Neutrophil (primary cell): ENCODE data around the gene CHRNB2.
A peak's percentile ranks its signal among the peaks of the same experiment; 100 is the strongest.

ENCODE experiments used
- H3K27ac ChIP-seq: fragments of 200-600 bp; sonication (generic); 2 replicates; pipeline ENCODE4 v1.5.1; 2016; ENCODE audit warnings: mild to moderate bottlenecking, moderate library complexity
- H3K27me3 ChIP-seq: fragments of 200-600 bp; sonication (generic); 2 replicates; pipeline ENCODE4 v1.6.0; 2016; ENCODE audit warnings: mild to moderate bottlenecking
- H3K36me3 ChIP-seq: fragments of 200-600 bp; sonication (generic); 2 replicates; pipeline ENCODE4 v1.5.1; 2017
- H3K4me1 ChIP-seq, 2 experiments: fragments of 200-600 bp in 1 of 2; sonication (generic) in 1 of 2; 1 replicate in 1 of 2; 2 replicates in 1 of 2; pipeline versions ENCODE4 v1.5.1 to v1.6.1; 2013 to 2016; ENCODE audit warnings: low read depth in 1 of 2, low read length in 1 of 2, mild to moderate bottlenecking in 1 of 2, moderate library complexity in 1 of 2; ENCODE audit not compliant: control insufficient read depth in 1 of 2, insufficient read depth in 1 of 2
- H3K4me3 ChIP-seq, 2 experiments: fragments of 200-600 bp in 1 of 2; sonication (generic) in 1 of 2; 1 replicate in 1 of 2; 2 replicates in 1 of 2; pipeline ENCODE4 v1.5.1; 2013 to 2016; ENCODE audit warnings: low read depth in 1 of 2, low read length in 1 of 2, mild to moderate bottlenecking in 1 of 2, moderate library complexity in 1 of 2
- H3K9me3 ChIP-seq: fragments of 200-600 bp; sonication (generic); 2 replicates; pipeline ENCODE4 v1.5.1; 2016
- CTCF ChIP-seq: fragments of 200-600 bp; sonication (generic); IDR thresholded peaks from 2 replicates; pipeline ENCODE4 v1.5.1; 2016; ENCODE audit warnings: antibody characterized with exemption

Gene CHRNB2

GRCh38 chr1:154575951-154576566 lies 8.5 kb downstream of the CHRNB2 start:
- peaks cover 16% of the 10 kb centered on the region for H3K27me3 ChIP-seq
- TF ChIP-seq CTCF: no peak
- no peak overlapping the region for H3K4me3 ChIP-seq
- H3K27ac ChIP-seq: no peak overlapping the region
- H3K9me3 ChIP-seq: no peaks in the 10 kb centered on the region
- peaks cover 52% of the 10 kb centered on the region for H3K36me3 ChIP-seq
- H3K4me1 ChIP-seq: no peaks in the 10 kb centered on the region

GRCh38 chr1:154577346-154578057 lies 9.9 kb downstream of the CHRNB2 start:
- H3K9me3 ChIP-seq: no peaks in the 10 kb centered on the region
- TF ChIP-seq CTCF: no peak
- peak overlapping the region; percentile 49 for H3K27ac ChIP-seq
- peaks cover 15% of the 10 kb centered on the region for H3K27me3 ChIP-seq
- H3K4me3 ChIP-seq: no peak overlapping the region
- H3K36me3 ChIP-seq: peaks cover 66% of the 10 kb centered on the region
- H3K4me1 ChIP-seq: no peaks in the 10 kb centered on the region

GRCh38 chr1:154578058-154578418 lies 10.5 kb downstream of the CHRNB2 start:
- H3K36me3 ChIP-seq: peaks cover 72% of the 10 kb centered on the region
- H3K27ac ChIP-seq: peak overlapping the region; percentile 9
- H3K4me3 ChIP-seq: no peak overlapping the region
- H3K9me3 ChIP-seq: no peaks in the 10 kb centered on the region
- peaks cover 15% of the 10 kb centered on the region for H3K27me3 ChIP-seq
- H3K4me1 ChIP-seq: no peaks in the 10 kb centered on the region
- TF ChIP-seq CTCF: no peak

GRCh38 chr1:154579374-154579773 lies 11.8 kb downstream of the CHRNB2 start:
- Histone ChIP-seq H3K27me3 (peaks cover 7% of the 10 kb centered on the region), H3K4me1 (no peaks in the 10 kb centered on the region), H3K27ac (no peak overlapping the region), H3K36me3 (peaks cover 85% of the 10 kb centered on the region), H3K4me3 (no peak overlapping the region), H3K9me3 (no peaks in the 10 kb centered on the region)
- no peak for TF ChIP-seq CTCF

- Histone ChIP-seq H3K4me3 (no peak overlapping the region), H3K27me3 (no peaks in the 10 kb centered on the region), H3K36me3 (peaks cover 100% of the 10 kb centered on the region), H3K27ac (no peak overlapping the region), H3K4me1 (no peaks in the 10 kb centered on the region), H3K9me3 (no peaks in the 10 kb centered on the region)
- no peak for TF ChIP-seq CTCF
These were observed 14.2 kb downstream of the CHRNB2 start for GRCh38 chr1:154581766-154582165.
